Thyroid gland (tissue), 4 donors: ENCODE results near the gene STPG1.

Experiments used
- POLR2A ChIP-seq, 2 donors: fragments of 450-650 bp; IDR thresholded peaks; one replicate each; pipeline ENCODE4 v1.6.1; 2017; ENCODE audit warnings: antibody characterized with exemption in 2 of 2, mild to moderate bottlenecking in 2 of 2, moderate library complexity in 1 of 2
- TF ChIP-seq, protein P1 (sequence below), 6 experiments: fragments of 200-600 bp in 3 of 6; fragments of 450-650 bp in 3 of 6; sonication (generic) in 3 of 6; IDR thresholded peaks; one replicate each; pipeline ENCODE4 v1.5.1; 2016 to 2019; ENCODE audit warnings: antibody characterized with exemption in 6 of 6, mild to moderate bottlenecking in 2 of 6, inconsistent platforms in 1 of 6, moderate library complexity in 1 of 6

DNA sequence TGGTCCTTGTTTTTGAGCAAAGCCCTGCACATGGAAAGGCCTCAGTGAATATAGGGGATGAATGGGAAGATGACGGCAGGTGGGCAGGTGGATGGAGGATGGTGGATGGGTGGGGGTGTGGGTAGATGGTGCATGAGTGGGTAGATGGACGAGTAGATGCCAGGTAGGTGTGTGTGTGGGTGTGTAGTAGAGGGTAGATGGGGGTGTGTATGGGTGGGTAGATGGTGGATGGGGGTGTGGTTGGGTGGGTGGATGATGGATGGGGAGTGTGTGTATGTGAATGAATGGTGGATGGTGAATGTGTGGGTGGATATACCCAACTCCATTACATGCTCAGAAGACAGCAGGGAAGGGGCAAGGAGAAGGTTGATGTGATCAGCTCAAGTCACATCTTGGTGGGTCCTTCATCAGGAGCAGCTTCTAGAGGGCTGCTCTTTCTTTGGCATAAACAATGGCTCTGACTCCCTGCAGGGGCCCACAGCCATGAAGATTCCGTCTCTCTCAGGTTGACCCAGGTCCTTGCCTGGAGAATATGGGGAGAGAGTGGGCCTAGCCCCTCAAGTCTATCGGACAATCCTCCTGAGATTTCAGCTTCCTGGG, 60.2 kb downstream of the STPG1 start:
- TF ChIP-seq, protein P1, sequence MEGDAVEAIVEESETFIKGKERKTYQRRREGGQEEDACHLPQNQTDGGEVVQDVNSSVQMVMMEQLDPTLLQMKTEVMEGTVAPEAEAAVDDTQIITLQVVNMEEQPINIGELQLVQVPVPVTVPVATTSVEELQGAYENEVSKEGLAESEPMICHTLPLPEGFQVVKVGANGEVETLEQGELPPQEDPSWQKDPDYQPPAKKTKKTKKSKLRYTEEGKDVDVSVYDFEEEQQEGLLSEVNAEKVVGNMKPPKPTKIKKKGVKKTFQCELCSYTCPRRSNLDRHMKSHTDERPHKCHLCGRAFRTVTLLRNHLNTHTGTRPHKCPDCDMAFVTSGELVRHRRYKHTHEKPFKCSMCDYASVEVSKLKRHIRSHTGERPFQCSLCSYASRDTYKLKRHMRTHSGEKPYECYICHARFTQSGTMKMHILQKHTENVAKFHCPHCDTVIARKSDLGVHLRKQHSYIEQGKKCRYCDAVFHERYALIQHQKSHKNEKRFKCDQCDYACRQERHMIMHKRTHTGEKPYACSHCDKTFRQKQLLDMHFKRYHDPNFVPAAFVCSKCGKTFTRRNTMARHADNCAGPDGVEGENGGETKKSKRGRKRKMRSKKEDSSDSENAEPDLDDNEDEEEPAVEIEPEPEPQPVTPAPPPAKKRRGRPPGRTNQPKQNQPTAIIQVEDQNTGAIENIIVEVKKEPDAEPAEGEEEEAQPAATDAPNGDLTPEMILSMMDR (IDR thresholded peaks at IDR 0.05): no peak
- TF ChIP-seq POLR2A (IDR thresholded peaks at IDR 0.05): no peak
